ENCODE data around the gene UCHL5.
"Not testable (repeated sequence)": the region's sequence is repeated elsewhere in the genome, so short reads cannot be mapped to it uniquely, and the experiment has no call there.

The UCHL5 gene

GRCh38 chr1:193062698-193063463 lies 3.7 kb upstream of the UCHL5 start:
- DNase-seq, result no peak

GRCh38 chr1:193060938-193061337 lies 1.8 kb upstream of the UCHL5 start:
- DNase-seq, result peak in 1 of 2 experiments; percentile 1

GRCh38 chr1:193060406-193060805 lies 1.2 kb upstream of the UCHL5 start:
- DNase-seq, result no peak

GRCh38 chr1:193060115-193060403 lies 899 bp upstream of the UCHL5 start:
- DNase-seq, result no peak

- peak; percentile 2 to 39 for DNase-seq
Measured at GRCh38 chr1:193058529-193059281, 455 bp downstream of the UCHL5 start.

GRCh38 chr1:193054169-193054675 lies 4.9 kb downstream of the UCHL5 start:
- DNase-seq, result no peak

- not testable (repeated sequence) for DNase-seq
Measured at GRCh38 chr1:193048913-193049312, 10.2 kb downstream of the UCHL5 start.

GRCh38 chr1:193042766-193043691 lies 16.1 kb downstream of the UCHL5 start:
- no peak for DNase-seq

GRCh38 chr1:193040011-193040410 lies 19.1 kb downstream of the UCHL5 start:
- DNase-seq, result no peak

- no peak for DNase-seq
Measured at GRCh38 chr1:193036337-193037047, 22.7 kb downstream of the UCHL5 start.

GRCh38 chr1:193033610-193034009 lies 25.6 kb downstream of the UCHL5 start:
- no peak for DNase-seq

GRCh38 chr1:193032643-193033427 lies 26.3 kb downstream of the UCHL5 start:
- DNase-seq, result not testable (repeated sequence)

GRCh38 chr1:193031431-193031830 lies 27.7 kb downstream of the UCHL5 start:
- no peak for DNase-seq

- peak in 1 of 2 experiments; percentile 3 for DNase-seq
Measured at GRCh38 chr1:193030280-193030679, 28.9 kb downstream of the UCHL5 start.

GRCh38 chr1:193025218-193025617 lies 33.9 kb downstream of the UCHL5 start:
- DNase-seq, result no peak

GRCh38 chr1:193019442-193020026 lies 39.6 kb downstream of the UCHL5 start:
- DNase-seq, result peak; percentile 22 to 52

- DNase-seq, result no peak
Measured at GRCh38 chr1:193016788-193017187, 42.4 kb downstream of the UCHL5 start.

GRCh38 chr1:193014400-193014799 lies 44.8 kb downstream of the UCHL5 start:
- no peak for DNase-seq

- DNase-seq, result no peak
Measured at GRCh38 chr1:193013707-193014106, 45.5 kb downstream of the UCHL5 start.

- no peak for DNase-seq
Measured at GRCh38 chr1:193013005-193013404, 46.2 kb downstream of the UCHL5 start.

- DNase-seq, result no peak
Measured at GRCh38 chr1:193011406-193011805, 47.8 kb downstream of the UCHL5 start.

All from NCI-H526 (cell line).